GM18951 (cell line): ENCODE results near the gene ELOVL6.

Experiments
- POLR2A ChIP-seq: IDR thresholded peaks from 4 replicates; pipeline ENCODE4 v1.6.1; 2011; ENCODE audit warnings: mild to moderate bottlenecking; ENCODE audit not compliant: insufficient read length, insufficient read depth; ENCODE audit errors: extremely low read depth
- in situ Hi-C: fragments of 300-500 bp; cut with MboI; formaldehyde crosslinking; loops from one replicate; pipeline ENCODE4 v1.12.0; 2022; ENCODE audit warnings: low sequenced_read_pairs, mixed read lengths, inconsistent platforms; ENCODE audit not compliant: unreplicated experiment

Gene ELOVL6

GRCh38 chr4:110139111-110139510 is 59.3 kb downstream of the ELOVL6 start:
- TF ChIP-seq POLR2A, result no peak
- in situ Hi-C loops, result no loop called here

- in situ Hi-C loops, result no loop called here
- no peak for TF ChIP-seq POLR2A
Measured at GRCh38 chr4:110138551-110138950, 59.9 kb downstream of the ELOVL6 start.

GRCh38 chr4:110137829-110138228 is 60.6 kb downstream of the ELOVL6 start:
- in situ Hi-C loops, result no loop called here

GRCh38 chr4:110135523-110135922 is 62.9 kb downstream of the ELOVL6 start:
- TF ChIP-seq POLR2A, result no peak
- in situ Hi-C loops, result no loop called here

More at GRCh38 chr4:110137829-110138228, 60.6 kb downstream of the ELOVL6 start:
- TF ChIP-seq POLR2A, result no peak

GRCh38 chr4:110135076-110135475 is 63.3 kb downstream of the ELOVL6 start:
- no peak for TF ChIP-seq POLR2A
- in situ Hi-C loops, result no loop called here

GRCh38 chr4:110134269-110134869 is 64.0 kb downstream of the ELOVL6 start:
- in situ Hi-C loops, result no loop called here
- no peak for TF ChIP-seq POLR2A

- in situ Hi-C loops, result no loop called here
- TF ChIP-seq POLR2A, result no peak
Measured at GRCh38 chr4:110132816-110133719, 65.3 kb downstream of the ELOVL6 start.

GRCh38 chr4:110131916-110132315 is 66.5 kb downstream of the ELOVL6 start:
- no peak for TF ChIP-seq POLR2A
- in situ Hi-C loops, result no loop called here

- in situ Hi-C loops, result no loop called here
- no peak for TF ChIP-seq POLR2A
Measured at GRCh38 chr4:110130576-110131358, 67.6 kb downstream of the ELOVL6 start.

- in situ Hi-C loops, result no loop called here
- no peak for TF ChIP-seq POLR2A
Measured at GRCh38 chr4:110129544-110129943, 68.9 kb downstream of the ELOVL6 start.

GRCh38 chr4:110128472-110128919 is 69.9 kb downstream of the ELOVL6 start:
- in situ Hi-C loops, result no loop called here
- no peak for TF ChIP-seq POLR2A

GRCh38 chr4:110128029-110128428 is 70.4 kb downstream of the ELOVL6 start:
- TF ChIP-seq POLR2A, result no peak
- in situ Hi-C loops, result no loop called here

GRCh38 chr4:110124711-110125110 is 73.7 kb downstream of the ELOVL6 start:
- TF ChIP-seq POLR2A, result no peak
- in situ Hi-C loops, result no loop called here
